HEK293 (cell line): Measurements from ENCODE around the gene DKK3.

ENCODE experiments used
- PATZ1 ChIP-seq: fragments of 450-650 bp; formaldehyde crosslinking; IDR thresholded peaks from 2 replicates; pipeline ENCODE4 v1.5.1; 2016; ENCODE audit warnings: missing biosample characterization, missing genetic modification characterization
- TCF7L2 ChIP-seq: IDR thresholded peaks from 2 replicates; pipeline ENCODE4 v1.6.1; 2011; ENCODE audit warnings: low read depth, mild to moderate bottlenecking, inconsistent platforms, low read length, moderate library complexity, borderline replicate concordance
- YY1 ChIP-seq: fragments of 450-650 bp; formaldehyde crosslinking; IDR thresholded peaks from 2 replicates; pipeline ENCODE4 v1.5.1; 2018; ENCODE audit warnings: missing biosample characterization, missing genetic modification characterization
- ZNF114 ChIP-seq: fragments of 450-650 bp; formaldehyde crosslinking; IDR thresholded peaks from 2 replicates; pipeline ENCODE4 v1.5.0; 2017; ENCODE audit warnings: missing biosample characterization, missing genetic modification characterization
- ZNF132 ChIP-seq: fragments of 450-650 bp; formaldehyde crosslinking; IDR thresholded peaks from 2 replicates; pipeline ENCODE4 v1.5.1; 2017; ENCODE audit warnings: missing biosample characterization, missing genetic modification characterization, borderline replicate concordance
- ZNF24 ChIP-seq: fragments of 450-650 bp; formaldehyde crosslinking; IDR thresholded peaks from 2 replicates; pipeline ENCODE4 v1.5.1; 2016; ENCODE audit warnings: missing biosample characterization, missing genetic modification characterization
- ZNF311 ChIP-seq: fragments of 450-650 bp; formaldehyde crosslinking; IDR thresholded peaks from 2 replicates; pipeline ENCODE4 v1.5.1; 2017; ENCODE audit warnings: missing biosample characterization, missing genetic modification characterization, borderline replicate concordance
- ZNF398 ChIP-seq: fragments of 450-650 bp; formaldehyde crosslinking; IDR thresholded peaks from 2 replicates; pipeline ENCODE4 v1.5.1; 2017; ENCODE audit warnings: missing biosample characterization, missing genetic modification characterization
- ZNF596 ChIP-seq: fragments of 450-650 bp; IDR thresholded peaks from 2 replicates; pipeline ENCODE4 v1.5.0; 2018; ENCODE audit warnings: missing biosample characterization, mild to moderate bottlenecking, missing genetic modification characterization, moderate library complexity
- ZSCAN16 ChIP-seq: fragments of 450-650 bp; formaldehyde crosslinking; IDR thresholded peaks from 2 replicates; pipeline ENCODE4 v1.5.1; 2016; ENCODE audit warnings: missing biosample characterization, missing genetic modification characterization
- TF ChIP-seq, protein P1 (sequence below): fragments of 450-650 bp; formaldehyde crosslinking; IDR thresholded peaks from 2 replicates; pipeline ENCODE4 v1.5.1; 2016; ENCODE audit warnings: missing biosample characterization, missing genetic modification characterization, low read depth
- TF ChIP-seq, protein P2 (sequence below): fragments of 450-650 bp; formaldehyde crosslinking; IDR thresholded peaks from 2 replicates; pipeline ENCODE4 v1.5.1; 2016; ENCODE audit warnings: missing biosample characterization, missing genetic modification characterization

- TF ChIP-seq, protein P1, sequence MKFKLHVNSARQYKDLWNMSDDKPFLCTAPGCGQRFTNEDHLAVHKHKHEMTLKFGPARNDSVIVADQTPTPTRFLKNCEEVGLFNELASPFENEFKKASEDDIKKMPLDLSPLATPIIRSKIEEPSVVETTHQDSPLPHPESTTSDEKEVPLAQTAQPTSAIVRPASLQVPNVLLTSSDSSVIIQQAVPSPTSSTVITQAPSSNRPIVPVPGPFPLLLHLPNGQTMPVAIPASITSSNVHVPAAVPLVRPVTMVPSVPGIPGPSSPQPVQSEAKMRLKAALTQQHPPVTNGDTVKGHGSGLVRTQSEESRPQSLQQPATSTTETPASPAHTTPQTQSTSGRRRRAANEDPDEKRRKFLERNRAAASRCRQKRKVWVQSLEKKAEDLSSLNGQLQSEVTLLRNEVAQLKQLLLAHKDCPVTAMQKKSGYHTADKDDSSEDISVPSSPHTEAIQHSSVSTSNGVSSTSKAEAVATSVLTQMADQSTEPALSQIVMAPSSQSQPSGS: no peak
- TF ChIP-seq, protein P2, sequence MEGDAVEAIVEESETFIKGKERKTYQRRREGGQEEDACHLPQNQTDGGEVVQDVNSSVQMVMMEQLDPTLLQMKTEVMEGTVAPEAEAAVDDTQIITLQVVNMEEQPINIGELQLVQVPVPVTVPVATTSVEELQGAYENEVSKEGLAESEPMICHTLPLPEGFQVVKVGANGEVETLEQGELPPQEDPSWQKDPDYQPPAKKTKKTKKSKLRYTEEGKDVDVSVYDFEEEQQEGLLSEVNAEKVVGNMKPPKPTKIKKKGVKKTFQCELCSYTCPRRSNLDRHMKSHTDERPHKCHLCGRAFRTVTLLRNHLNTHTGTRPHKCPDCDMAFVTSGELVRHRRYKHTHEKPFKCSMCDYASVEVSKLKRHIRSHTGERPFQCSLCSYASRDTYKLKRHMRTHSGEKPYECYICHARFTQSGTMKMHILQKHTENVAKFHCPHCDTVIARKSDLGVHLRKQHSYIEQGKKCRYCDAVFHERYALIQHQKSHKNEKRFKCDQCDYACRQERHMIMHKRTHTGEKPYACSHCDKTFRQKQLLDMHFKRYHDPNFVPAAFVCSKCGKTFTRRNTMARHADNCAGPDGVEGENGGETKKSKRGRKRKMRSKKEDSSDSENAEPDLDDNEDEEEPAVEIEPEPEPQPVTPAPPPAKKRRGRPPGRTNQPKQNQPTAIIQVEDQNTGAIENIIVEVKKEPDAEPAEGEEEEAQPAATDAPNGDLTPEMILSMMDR (tag by site-specific recombination): no peak
- TF ChIP-seq PATZ1 (no peak), ZNF132 (no peak), ZNF24 (tag by site-specific recombination) (no peak), TCF7L2 (no peak), YY1 (tag by site-specific recombination) (no peak), ZNF114 (tag by site-specific recombination) (no peak), ZNF596 (no peak), ZNF398 (tag by site-specific recombination) (no peak), ZSCAN16 (tag by site-specific recombination) (no peak), ZNF311 (tag by site-specific recombination) (no peak)
Observed at GRCh38 chr11:11963842-11964773, 44.3 kb downstream of the DKK3 start.
